Measurements from ENCODE around the gene TMEM81. TPM values are rescaled to one million over a fixed set of nuclear protein-coding genes. Genes with fewer than 3 reads are reported as not detected.

The TMEM81 gene, protein sequence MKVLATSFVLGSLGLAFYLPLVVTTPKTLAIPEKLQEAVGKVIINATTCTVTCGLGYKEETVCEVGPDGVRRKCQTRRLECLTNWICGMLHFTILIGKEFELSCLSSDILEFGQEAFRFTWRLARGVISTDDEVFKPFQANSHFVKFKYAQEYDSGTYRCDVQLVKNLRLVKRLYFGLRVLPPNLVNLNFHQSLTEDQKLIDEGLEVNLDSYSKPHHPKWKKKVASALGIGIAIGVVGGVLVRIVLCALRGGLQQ
- total RNA-seq (2022) (4.2 and 4.8 TPM in 2 replicates), Bru-seq, nascent RNA (percentile 84 among the genes with signal in this experiment), BruChase-seq, experiment 1, labeled RNA remaining after a 6-hour chase (percentile 98 among the genes with signal in this experiment), BruChase-seq, experiment 2, labeled RNA remaining after a 2-hour chase (percentile 94 among the genes with signal in this experiment)
- long read RNA-seq, partial matches to known transcripts: 0 of 2 reads
- long read RNA-seq, other reads (novel, unspliced or antisense): 0 of 2 reads

DNA sequence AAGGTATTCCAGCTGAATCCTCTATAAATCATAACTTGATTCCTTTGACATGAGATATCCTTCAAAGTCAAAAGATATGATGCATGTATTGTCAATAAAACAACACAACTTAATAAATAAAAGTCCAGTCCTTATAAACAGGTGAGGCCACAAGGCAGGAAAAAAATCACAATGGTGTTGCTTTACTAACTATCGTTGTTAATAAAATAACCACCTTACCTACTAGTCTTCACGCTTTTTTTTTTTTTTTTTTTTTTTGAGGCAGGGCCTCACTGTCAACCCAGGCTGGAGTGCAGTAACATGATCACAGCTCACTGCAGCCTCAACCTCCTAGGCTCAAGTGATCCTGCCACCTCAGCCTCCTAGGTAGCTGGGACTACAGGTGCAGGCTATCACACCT lies at the start of gene TMEM81:
TSS of gene TMEM81 (minus strand) at position 101 of the 400 bp plus-strand sequence. CDS start 140 bp downstream, outside the sequence.
- H3K9me3 Mint-ChIP-seq (ENCODE audit: unreplicated experiment): no peaks in the 10 kb centered on the region
- peaks cover 78% of the 10 kb centered on the region for H3K36me3 Mint-ChIP-seq (ENCODE audit: insufficient read depth, unreplicated experiment)
- H3K4me1 Mint-ChIP-seq (ENCODE audit: insufficient read depth, unreplicated experiment): no peaks in the 10 kb centered on the region
- no peak within 1 kb of the TSS for H3K4me3 Mint-ChIP-seq (ENCODE audit: unreplicated experiment)
- ChIA-PET POLR2A (interaction anchor here (0.7 to 2.5 kb wide), 3 partner anchors 9 to 38 kb away, joined by 3 to 18 read pairs (median 8); partner anchors contain the start of gene RBBP5), CTCF (interaction anchor here (0.7 to 9.5 kb wide), 6 partner anchors 8 to 172 kb away, joined by 3 to 79 read pairs (median 5); no protein-coding TSS in a partner anchor)
- TF ChIP-seq, protein P1, sequence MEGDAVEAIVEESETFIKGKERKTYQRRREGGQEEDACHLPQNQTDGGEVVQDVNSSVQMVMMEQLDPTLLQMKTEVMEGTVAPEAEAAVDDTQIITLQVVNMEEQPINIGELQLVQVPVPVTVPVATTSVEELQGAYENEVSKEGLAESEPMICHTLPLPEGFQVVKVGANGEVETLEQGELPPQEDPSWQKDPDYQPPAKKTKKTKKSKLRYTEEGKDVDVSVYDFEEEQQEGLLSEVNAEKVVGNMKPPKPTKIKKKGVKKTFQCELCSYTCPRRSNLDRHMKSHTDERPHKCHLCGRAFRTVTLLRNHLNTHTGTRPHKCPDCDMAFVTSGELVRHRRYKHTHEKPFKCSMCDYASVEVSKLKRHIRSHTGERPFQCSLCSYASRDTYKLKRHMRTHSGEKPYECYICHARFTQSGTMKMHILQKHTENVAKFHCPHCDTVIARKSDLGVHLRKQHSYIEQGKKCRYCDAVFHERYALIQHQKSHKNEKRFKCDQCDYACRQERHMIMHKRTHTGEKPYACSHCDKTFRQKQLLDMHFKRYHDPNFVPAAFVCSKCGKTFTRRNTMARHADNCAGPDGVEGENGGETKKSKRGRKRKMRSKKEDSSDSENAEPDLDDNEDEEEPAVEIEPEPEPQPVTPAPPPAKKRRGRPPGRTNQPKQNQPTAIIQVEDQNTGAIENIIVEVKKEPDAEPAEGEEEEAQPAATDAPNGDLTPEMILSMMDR (IDR thresholded peaks at IDR 0.05; ENCODE audit: unreplicated experiment): no peak
- no TSS peak for BruUV-seq (replicated peaks)
- intact Hi-C loops (cut with micrococcal nuclease): no loop called here
- no peaks in the 10 kb centered on the region for H3K27me3 Mint-ChIP-seq (ENCODE audit: insufficient read depth, unreplicated experiment)
- no peak within 1 kb of the TSS for H3K27ac Mint-ChIP-seq (ENCODE audit: low read depth, unreplicated experiment)
- DNase-seq (ENCODE audit: unreplicated experiment): no peak

DNA sequence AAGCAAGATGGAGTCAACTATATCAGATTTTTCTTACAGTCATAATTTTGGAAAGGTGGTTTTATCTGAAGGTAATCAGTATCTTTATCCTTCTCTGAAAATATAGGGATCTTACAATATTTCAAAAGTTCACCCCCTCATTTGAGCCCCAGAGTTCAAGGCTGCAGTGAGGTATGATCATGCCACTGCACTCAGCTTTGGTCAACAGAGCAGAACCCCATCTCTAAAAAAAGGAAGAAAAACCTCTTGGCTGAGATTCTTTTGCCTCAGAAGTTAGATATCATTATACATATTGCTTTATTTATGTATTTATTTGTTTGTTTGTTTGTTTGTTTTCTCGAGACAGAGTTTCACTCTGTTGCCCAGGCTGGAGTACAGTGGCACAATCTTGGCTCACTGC lies 49.0 kb upstream of the TMEM81 start:
- POLR2A ChIA-PET: interaction anchor here (0.8 to 3.5 kb wide), 2 partner anchors 11 to 122 kb away, joined by 3 to 24 read pairs; partner anchors contain the start of gene RBBP5
- no peak overlapping the region for H3K4me3 Mint-ChIP-seq (ENCODE audit: unreplicated experiment)

DNA sequence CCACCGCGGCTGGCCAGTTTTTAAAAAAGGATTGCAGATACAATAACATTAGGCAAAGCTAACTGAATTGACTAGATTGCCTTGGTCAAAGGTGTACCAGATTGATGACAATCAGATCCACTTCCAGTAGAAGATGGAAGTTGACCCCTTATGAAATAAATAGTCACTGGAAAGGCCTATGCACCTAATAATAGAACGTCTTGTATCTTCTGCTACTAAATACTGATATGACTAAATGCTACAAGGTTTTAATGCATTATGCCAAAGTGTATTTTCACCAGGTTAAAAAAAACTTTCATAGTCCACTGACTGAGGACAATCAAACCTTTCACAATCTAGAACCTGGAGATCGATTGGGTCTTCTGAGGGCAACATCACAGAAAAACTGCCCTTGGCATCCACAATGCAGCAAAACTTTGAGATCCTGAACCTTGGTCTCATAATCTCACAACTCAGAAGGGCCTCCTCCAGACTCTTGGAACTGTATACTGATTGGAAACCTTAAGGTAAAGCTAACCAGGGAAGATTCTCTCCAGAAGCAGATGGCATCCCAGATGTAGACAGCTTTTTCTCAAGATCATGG lies 45.3 kb upstream of the TMEM81 start:
- H3K27me3 Mint-ChIP-seq (ENCODE audit: insufficient read depth, unreplicated experiment): no peaks in the 10 kb centered on the region
- peaks cover 5% of the 10 kb centered on the region for H3K4me1 Mint-ChIP-seq (ENCODE audit: insufficient read depth, unreplicated experiment)
- TF ChIP-seq, protein P1 (IDR thresholded peaks at IDR 0.05; ENCODE audit: unreplicated experiment): no peak
- H3K27ac Mint-ChIP-seq (ENCODE audit: low read depth, unreplicated experiment): no peak overlapping the region
- no peaks in the 10 kb centered on the region for H3K9me3 Mint-ChIP-seq (ENCODE audit: unreplicated experiment)
- no peaks in the 10 kb centered on the region for H3K36me3 Mint-ChIP-seq (ENCODE audit: insufficient read depth, unreplicated experiment)
- no peak overlapping the region for H3K4me3 Mint-ChIP-seq (ENCODE audit: unreplicated experiment)
- ChIA-PET POLR2A (no interaction called here), CTCF (interaction anchor here (0.7 to 8.0 kb wide), 5 partner anchors 13 to 155 kb away, joined by 3 to 84 read pairs (median 3); no protein-coding TSS in a partner anchor)
- no TSS peak for BruUV-seq (replicated peaks)
- DNase-seq (ENCODE audit: unreplicated experiment): no peak
- intact Hi-C loops (cut with micrococcal nuclease): no loop called here

More for the DNA sequence above, 49.0 kb upstream of the TMEM81 start:
- CTCF ChIA-PET: interaction anchor here (0.6 to 16.1 kb wide), 6 partner anchors 9 to 610 kb away, joined by 3 to 231 read pairs (median 11); partner anchors contain the start of gene RBBP5
- Mint-ChIP-seq H3K27ac (ENCODE audit: low read depth, unreplicated experiment) (no peak overlapping the region), H3K9me3 (ENCODE audit: unreplicated experiment) (no peaks in the 10 kb centered on the region), H3K27me3 (ENCODE audit: insufficient read depth, unreplicated experiment) (no peaks in the 10 kb centered on the region), H3K36me3 (ENCODE audit: insufficient read depth, unreplicated experiment) (peaks cover 1% of the 10 kb centered on the region), H3K4me1 (ENCODE audit: insufficient read depth, unreplicated experiment) (no peaks in the 10 kb centered on the region)
- no peak for DNase-seq (ENCODE audit: unreplicated experiment)
- TF ChIP-seq, protein P1 (IDR thresholded peaks at IDR 0.05; ENCODE audit: unreplicated experiment): no peak
- intact Hi-C loops (cut with micrococcal nuclease): no loop called here
- BruUV-seq (replicated peaks): no TSS peak

DNA sequence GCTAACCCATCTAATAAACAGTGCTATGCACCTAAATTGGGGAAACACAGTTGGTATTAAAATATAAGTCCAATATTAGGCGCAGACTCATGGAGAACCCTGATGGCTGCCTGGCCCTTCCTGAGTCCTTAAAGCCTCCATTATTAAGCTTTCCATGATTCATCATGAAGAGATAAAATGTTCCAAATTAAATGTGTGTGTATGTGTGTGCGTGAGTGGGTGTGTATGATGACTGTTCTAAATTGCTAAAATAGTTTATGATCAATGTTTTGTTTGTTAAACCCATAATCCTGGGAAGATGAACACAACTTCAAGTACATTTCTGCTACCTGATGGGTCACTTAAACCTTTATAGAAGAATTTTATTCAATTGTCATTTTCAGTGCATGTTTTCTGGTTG lies 43.8 kb upstream of the TMEM81 start:
- Mint-ChIP-seq H3K27me3 (ENCODE audit: insufficient read depth, unreplicated experiment) (no peaks in the 10 kb centered on the region), H3K4me3 (ENCODE audit: unreplicated experiment) (no peak overlapping the region), H3K27ac (ENCODE audit: low read depth, unreplicated experiment) (no peak overlapping the region), H3K36me3 (ENCODE audit: insufficient read depth, unreplicated experiment) (no peaks in the 10 kb centered on the region), H3K9me3 (ENCODE audit: unreplicated experiment) (no peaks in the 10 kb centered on the region), H3K4me1 (ENCODE audit: insufficient read depth, unreplicated experiment) (peaks cover 5% of the 10 kb centered on the region)
- BruUV-seq (replicated peaks): no TSS peak
- TF ChIP-seq, protein P1 (IDR thresholded peaks at IDR 0.05; ENCODE audit: unreplicated experiment): no peak
- ChIA-PET CTCF (interaction anchor here (0.6 to 8.0 kb wide), 5 partner anchors 14 to 322 kb away, joined by 3 to 84 read pairs (median 3); no protein-coding TSS in a partner anchor), POLR2A (interaction anchor here (1.6 kb wide), 1 partner anchor 128 kb away, joined by 4 read pairs; no protein-coding TSS in a partner anchor)
- intact Hi-C loops (cut with micrococcal nuclease): no loop called here
- no peak for DNase-seq (ENCODE audit: unreplicated experiment)

Measured in MCF 10A (cell line).